Panc1 (cell line): ENCODE measurements around the gene RPL28. TPM values are rescaled to one million over a fixed set of nuclear protein-coding genes. Genes with fewer than 3 reads are reported as not detected.

Experiments used
- ATAC-seq: fragments of 200-7000 bp; cut with Tn5 transposase; 2 replicates; pipeline ENCODE4 v1.9.1; 2020; ENCODE audit warnings: mild to moderate bottlenecking, moderate library complexity
- BruUV-seq: library from RNA; stranded (reverse); fragments of 400-500 nt; replicated peaks from 2 replicates; lab custom pipeline; 2021; lab: Mats Ljungman, UMichigan
- CTCF ChIA-PET: fragments of 300-600 bp; sonication (Branson Sonifier 250); formaldehyde crosslinking; loops from one replicate; lab custom pipeline; 2022; ENCODE audit warnings: antibody characterized with exemption; lab: Charles Lee
- POLR2A ChIA-PET: fragments of 300-600 bp; sonication (Branson Sonifier 250); formaldehyde crosslinking; loops from one replicate; lab custom pipeline; 2022; ENCODE audit warnings: antibody characterized with exemption; lab: Charles Lee
- DNase-seq: peaks from one replicate; pipeline ENCODE4 v3.0.0-alpha.2; 2010; ENCODE audit warnings: low read depth, low spot score
- H3K27ac ChIP-seq: 2 replicates; pipeline ENCODE4 v1.5.1; 2011; ENCODE audit warnings: mild to moderate bottlenecking, low read length, inconsistent platforms
- H3K27me3 ChIP-seq: fragments of 200-500 bp; sonication (Bioruptor generic); 2 replicates; pipeline ENCODE4 v1.6.0; 2014; ENCODE audit warnings: low read length, inconsistent platforms; ENCODE audit not compliant: control insufficient read depth, insufficient read depth
- H3K36me3 ChIP-seq: fragments of 200-500 bp; sonication (Bioruptor generic); 2 replicates; pipeline ENCODE4 v1.5.1; 2014; ENCODE audit warnings: inconsistent platforms, mild to moderate bottlenecking, low read length, moderate library complexity; ENCODE audit not compliant: control insufficient read depth, insufficient read depth
- H3K4me1 ChIP-seq: 2 replicates; pipeline ENCODE4 v1.5.1; 2011; ENCODE audit warnings: inconsistent platforms, mild to moderate bottlenecking, low read length, moderate library complexity; ENCODE audit not compliant: control insufficient read depth, insufficient read depth
- H3K4me3 ChIP-seq, 2 experiments: 2 replicates each; pipeline ENCODE4 v1.5.1; 2011 to 2012; ENCODE audit warnings: low read depth in 2 of 2, low read length in 2 of 2, mild to moderate bottlenecking in 2 of 2, inconsistent platforms in 1 of 2, moderate library complexity in 1 of 2
- H3K9me3 ChIP-seq: fragments of 200-500 bp; sonication (Bioruptor generic); 2 replicates; pipeline ENCODE4 v1.5.1; 2014; ENCODE audit warnings: low read depth, mild to moderate bottlenecking, inconsistent platforms, low read length, moderate library complexity; ENCODE audit not compliant: control insufficient read depth, insufficient read depth
- POLR2AphosphoS5 ChIP-seq: IDR thresholded peaks from 2 replicates; pipeline ENCODE4 v1.6.1; 2012; ENCODE audit warnings: mild to moderate bottlenecking, low read depth, low read length, moderate library complexity
- SIN3A ChIP-seq: IDR thresholded peaks from 2 replicates; pipeline ENCODE4 v1.6.1; 2012; ENCODE audit warnings: low read depth, mild to moderate bottlenecking, low read length, moderate library complexity, borderline replicate concordance; ENCODE audit not compliant: insufficient read depth
- TCF7L2 ChIP-seq: IDR thresholded peaks from 2 replicates; pipeline ENCODE4 v1.6.1; 2011; ENCODE audit warnings: mild to moderate bottlenecking, low read depth, low read length, inconsistent platforms
- in situ Hi-C: cut with HindIII; loops from 2 replicates; pipeline ENCODE4 v1.10.0; 2016; ENCODE audit warnings: low sequenced_read_pairs, low pct_unique_long_range_greater_than_20kb
- intact Hi-C: fragments of 100-400 bp; cut with micrococcal nuclease; formaldehyde crosslinking; loops from one replicate; pipeline ENCODE4 v1.10.0; 2022; ENCODE audit not compliant: unreplicated experiment
- total RNA-seq: library from RNA; stranded (reverse); gene quantifications from one replicate; pipeline ENCODE4 v1.2.1, GENCODE V29; 2021; ENCODE audit not compliant: unreplicated experiment
- TF ChIP-seq, protein P1 (sequence below), 2 experiments: IDR thresholded peaks; 2 replicates each; pipeline ENCODE4 v1.6.1; 2011 to 2012; ENCODE audit warnings: low read depth in 2 of 2, control low read depth in 1 of 2, low read length in 1 of 2, mild to moderate bottlenecking in 1 of 2, moderate library complexity in 1 of 2; ENCODE audit not compliant: insufficient read depth in 1 of 2
- TF ChIP-seq, protein P2 (sequence below): fragments of 450-650 bp; IDR thresholded peaks from 2 replicates; pipeline ENCODE4 v1.5.1; 2017; ENCODE audit warnings: mild to moderate bottlenecking

The RPL28 gene
- total RNA-seq, 1 experiment from 2014 or later: 2,154 TPM

DNA sequence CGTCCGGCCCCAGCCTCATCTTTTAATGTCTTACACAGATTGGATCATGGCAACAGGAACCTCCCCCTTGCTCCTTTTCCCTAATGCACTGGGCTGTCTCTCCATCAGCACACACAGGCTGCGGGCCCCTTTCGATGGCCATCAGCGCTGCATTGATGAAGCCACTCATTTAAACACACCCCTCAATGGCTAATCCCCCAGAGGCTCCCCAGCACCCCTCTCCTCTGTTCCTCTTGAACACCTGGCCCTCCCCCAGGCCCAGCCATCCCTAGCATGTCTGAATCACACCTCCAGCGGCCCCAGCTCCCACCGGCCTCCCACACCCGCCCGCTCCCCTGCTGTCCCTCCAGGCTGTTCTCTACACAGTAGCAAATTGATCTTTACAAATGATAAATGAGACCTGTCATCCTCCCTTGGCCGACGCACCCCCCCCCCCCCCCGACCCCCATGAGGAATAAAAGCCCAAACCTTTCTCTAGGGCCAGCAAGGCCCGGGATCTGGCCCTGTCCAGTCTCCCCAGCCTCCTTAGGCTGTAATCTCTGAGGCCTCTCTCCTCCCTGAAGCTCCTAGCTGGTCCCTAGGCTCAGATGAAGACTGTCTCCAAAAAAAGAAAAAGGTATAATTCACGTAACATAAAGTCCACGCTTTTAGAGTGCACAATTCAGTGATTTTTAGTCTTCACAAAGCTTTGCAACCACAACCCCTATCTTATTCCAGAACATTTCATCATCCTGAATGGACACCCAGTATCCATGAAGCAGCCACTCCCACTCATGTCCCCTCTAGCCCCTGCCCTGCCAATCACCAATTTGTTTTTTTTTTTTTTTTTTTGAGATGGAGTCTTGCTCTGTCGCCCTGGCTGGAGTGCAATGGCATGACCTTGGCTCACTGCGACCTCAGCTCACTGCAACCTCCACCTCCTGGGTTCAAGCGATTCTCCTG is 7.4 kb downstream of the RPL28 start:
- peaks cover 41% of the 10 kb centered on the region for H3K4me1 ChIP-seq
- H3K27ac ChIP-seq: no peak overlapping the region
- intact Hi-C loops: no loop called here
- ChIA-PET CTCF (no interaction called here), POLR2A (interaction anchor here (0.6 kb wide), 1 partner anchor 133 kb away, joined by 3 read pairs; no protein-coding TSS in a partner anchor)
- in situ Hi-C loops: no loop called here
- no peak for TF ChIP-seq POLR2AphosphoS5
- ATAC-seq (peak; percentile 23; the same call in 1 of the 2 replicates), DNase-seq (no peak)
- no peaks in the 10 kb centered on the region for H3K9me3 ChIP-seq
- H3K27me3 ChIP-seq: no peaks in the 10 kb centered on the region
- no peak overlapping the region for H3K4me3 ChIP-seq
- no TSS peak for BruUV-seq
- H3K36me3 ChIP-seq: peaks cover 9% of the 10 kb centered on the region

DNA sequence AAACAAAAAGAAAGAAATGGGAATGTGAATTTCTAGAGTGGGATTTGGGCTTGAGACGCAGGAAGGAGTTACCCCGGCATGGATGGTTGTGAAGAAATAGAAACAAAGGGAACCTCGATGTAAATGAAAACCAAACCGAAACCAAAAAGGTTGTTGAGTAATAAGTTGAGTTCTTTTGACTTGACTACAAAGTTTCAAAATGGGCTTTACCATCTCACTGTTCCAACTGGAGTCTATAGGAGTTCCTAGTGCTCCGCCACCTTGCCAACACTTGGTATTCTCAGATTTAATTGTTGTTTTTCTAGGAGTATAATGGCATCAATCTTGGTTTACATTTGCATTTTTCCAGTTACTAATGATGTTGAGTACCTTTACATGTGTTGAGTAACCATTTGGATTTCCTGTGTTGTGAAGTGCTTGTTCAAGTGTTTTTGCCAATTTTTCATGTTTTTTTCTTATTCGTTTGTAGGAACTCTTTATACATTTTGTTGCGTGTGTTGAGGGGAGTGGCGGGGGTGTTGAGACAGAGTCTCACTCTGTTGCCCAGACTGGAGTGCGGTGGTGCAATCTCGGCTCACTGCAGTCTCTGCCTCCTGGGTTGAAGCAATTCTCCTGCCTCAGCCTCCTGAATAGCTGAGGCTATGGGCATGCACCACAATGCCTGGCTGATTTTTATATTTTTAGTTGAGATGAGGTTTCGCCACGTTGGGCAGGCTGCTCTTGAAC is 12.6 kb downstream of the RPL28 start:
- DNase-seq (no peak), ATAC-seq (no peak)
- H3K9me3 ChIP-seq: no peaks in the 10 kb centered on the region
- ChIA-PET CTCF (no interaction called here), POLR2A (interaction anchor here (1.2 kb wide), 1 partner anchor 8 kb away, joined by 5 read pairs; no protein-coding TSS in a partner anchor)
- no peaks in the 10 kb centered on the region for H3K27me3 ChIP-seq
- H3K4me1 ChIP-seq: peaks cover 14% of the 10 kb centered on the region
- intact Hi-C loops (no loop called here), in situ Hi-C loops (no loop called here)
- TF ChIP-seq TCF7L2 (no peak), SIN3A (no peak), POLR2AphosphoS5 (no peak)
- TF ChIP-seq, protein P1, sequence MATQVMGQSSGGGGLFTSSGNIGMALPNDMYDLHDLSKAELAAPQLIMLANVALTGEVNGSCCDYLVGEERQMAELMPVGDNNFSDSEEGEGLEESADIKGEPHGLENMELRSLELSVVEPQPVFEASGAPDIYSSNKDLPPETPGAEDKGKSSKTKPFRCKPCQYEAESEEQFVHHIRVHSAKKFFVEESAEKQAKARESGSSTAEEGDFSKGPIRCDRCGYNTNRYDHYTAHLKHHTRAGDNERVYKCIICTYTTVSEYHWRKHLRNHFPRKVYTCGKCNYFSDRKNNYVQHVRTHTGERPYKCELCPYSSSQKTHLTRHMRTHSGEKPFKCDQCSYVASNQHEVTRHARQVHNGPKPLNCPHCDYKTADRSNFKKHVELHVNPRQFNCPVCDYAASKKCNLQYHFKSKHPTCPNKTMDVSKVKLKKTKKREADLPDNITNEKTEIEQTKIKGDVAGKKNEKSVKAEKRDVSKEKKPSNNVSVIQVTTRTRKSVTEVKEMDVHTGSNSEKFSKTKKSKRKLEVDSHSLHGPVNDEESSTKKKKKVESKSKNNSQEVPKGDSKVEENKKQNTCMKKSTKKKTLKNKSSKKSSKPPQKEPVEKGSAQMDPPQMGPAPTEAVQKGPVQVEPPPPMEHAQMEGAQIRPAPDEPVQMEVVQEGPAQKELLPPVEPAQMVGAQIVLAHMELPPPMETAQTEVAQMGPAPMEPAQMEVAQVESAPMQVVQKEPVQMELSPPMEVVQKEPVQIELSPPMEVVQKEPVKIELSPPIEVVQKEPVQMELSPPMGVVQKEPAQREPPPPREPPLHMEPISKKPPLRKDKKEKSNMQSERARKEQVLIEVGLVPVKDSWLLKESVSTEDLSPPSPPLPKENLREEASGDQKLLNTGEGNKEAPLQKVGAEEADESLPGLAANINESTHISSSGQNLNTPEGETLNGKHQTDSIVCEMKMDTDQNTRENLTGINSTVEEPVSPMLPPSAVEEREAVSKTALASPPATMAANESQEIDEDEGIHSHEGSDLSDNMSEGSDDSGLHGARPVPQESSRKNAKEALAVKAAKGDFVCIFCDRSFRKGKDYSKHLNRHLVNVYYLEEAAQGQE (IDR thresholded peaks at IDR 0.05; ENCODE audit: insufficient read depth in 1 of 2, low read depth in 2 of 2, low read length in 1 of 2): no peak
- TF ChIP-seq, protein P2, sequence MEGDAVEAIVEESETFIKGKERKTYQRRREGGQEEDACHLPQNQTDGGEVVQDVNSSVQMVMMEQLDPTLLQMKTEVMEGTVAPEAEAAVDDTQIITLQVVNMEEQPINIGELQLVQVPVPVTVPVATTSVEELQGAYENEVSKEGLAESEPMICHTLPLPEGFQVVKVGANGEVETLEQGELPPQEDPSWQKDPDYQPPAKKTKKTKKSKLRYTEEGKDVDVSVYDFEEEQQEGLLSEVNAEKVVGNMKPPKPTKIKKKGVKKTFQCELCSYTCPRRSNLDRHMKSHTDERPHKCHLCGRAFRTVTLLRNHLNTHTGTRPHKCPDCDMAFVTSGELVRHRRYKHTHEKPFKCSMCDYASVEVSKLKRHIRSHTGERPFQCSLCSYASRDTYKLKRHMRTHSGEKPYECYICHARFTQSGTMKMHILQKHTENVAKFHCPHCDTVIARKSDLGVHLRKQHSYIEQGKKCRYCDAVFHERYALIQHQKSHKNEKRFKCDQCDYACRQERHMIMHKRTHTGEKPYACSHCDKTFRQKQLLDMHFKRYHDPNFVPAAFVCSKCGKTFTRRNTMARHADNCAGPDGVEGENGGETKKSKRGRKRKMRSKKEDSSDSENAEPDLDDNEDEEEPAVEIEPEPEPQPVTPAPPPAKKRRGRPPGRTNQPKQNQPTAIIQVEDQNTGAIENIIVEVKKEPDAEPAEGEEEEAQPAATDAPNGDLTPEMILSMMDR: no peak
- no peak overlapping the region for H3K27ac ChIP-seq
- peaks cover 14% of the 10 kb centered on the region for H3K36me3 ChIP-seq
- BruUV-seq: no TSS peak
- no peak overlapping the region for H3K4me3 ChIP-seq
